Tibial nerve (tissue), 4 donors: Measurements from ENCODE around the gene MATCAP1.

Source experiments
- EP300 ChIP-seq, 2 donors: sonication (generic); formaldehyde crosslinking; IDR thresholded peaks; one replicate each; pipeline ENCODE4 v1.6.1; 2017; ENCODE audit warnings: antibody characterized with exemption in 2 of 2, mild to moderate bottlenecking in 1 of 2
- TF ChIP-seq, protein P1 (sequence below), 5 experiments: fragments of 200-600 bp in 3 of 5; fragments of 450-650 bp in 2 of 5; sonication (generic) in 3 of 5; IDR thresholded peaks; one replicate each; pipeline ENCODE4 v1.5.1; 2016 to 2019; ENCODE audit warnings: antibody characterized with exemption in 5 of 5, mild to moderate bottlenecking in 3 of 5, moderate library complexity in 2 of 5

DNA sequence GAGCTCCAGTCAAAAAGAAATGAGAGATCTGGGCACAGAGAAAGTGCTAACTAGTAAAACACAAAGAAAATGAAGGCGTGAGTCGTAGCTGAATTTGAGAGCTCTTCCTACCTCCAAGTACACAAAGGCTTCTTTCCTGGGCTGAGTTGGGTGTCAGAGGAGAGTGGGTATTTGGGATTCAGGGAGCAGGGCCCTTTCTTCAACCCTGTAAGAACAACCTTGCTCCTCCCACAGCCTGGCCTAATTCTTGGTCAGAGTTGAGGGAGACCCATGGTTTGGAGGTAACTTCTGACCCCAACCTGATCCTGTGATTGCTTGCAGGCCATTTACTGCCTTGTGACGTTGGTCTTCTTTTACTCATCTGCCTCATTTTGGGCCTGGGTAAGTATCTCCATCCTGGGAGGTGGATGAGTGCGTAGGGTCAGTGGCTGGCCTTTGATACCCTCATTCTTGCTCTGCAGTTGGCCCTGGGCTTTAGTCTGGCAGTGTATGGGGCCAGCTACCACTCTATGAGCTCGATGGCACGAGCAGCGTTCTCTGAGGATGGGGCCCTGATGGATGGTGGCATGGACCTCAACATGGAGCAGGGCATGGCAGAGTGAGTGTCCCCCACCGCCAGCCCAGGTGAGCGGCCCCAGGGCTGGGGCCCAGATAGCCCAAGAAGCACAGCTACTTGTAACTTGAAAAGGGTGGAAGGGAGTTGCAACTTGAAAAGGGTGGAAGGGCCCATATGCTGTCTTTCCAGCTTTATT lies 44.4 kb upstream of the MATCAP1 start:
- TF ChIP-seq, protein P1, sequence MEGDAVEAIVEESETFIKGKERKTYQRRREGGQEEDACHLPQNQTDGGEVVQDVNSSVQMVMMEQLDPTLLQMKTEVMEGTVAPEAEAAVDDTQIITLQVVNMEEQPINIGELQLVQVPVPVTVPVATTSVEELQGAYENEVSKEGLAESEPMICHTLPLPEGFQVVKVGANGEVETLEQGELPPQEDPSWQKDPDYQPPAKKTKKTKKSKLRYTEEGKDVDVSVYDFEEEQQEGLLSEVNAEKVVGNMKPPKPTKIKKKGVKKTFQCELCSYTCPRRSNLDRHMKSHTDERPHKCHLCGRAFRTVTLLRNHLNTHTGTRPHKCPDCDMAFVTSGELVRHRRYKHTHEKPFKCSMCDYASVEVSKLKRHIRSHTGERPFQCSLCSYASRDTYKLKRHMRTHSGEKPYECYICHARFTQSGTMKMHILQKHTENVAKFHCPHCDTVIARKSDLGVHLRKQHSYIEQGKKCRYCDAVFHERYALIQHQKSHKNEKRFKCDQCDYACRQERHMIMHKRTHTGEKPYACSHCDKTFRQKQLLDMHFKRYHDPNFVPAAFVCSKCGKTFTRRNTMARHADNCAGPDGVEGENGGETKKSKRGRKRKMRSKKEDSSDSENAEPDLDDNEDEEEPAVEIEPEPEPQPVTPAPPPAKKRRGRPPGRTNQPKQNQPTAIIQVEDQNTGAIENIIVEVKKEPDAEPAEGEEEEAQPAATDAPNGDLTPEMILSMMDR (IDR thresholded peaks at IDR 0.05) = no peak
- TF ChIP-seq EP300 (IDR thresholded peaks at IDR 0.05) = no peak
